Large intestine (tissue), 12 donors: ENCODE data around the gene CACNA1D. TPM values are rescaled to one million over a fixed set of nuclear protein-coding genes. Genes with fewer than 3 reads are reported as not detected.
"Not testable (repeated sequence)": the region's sequence is repeated elsewhere in the genome, so short reads cannot be mapped to it uniquely, and the experiment has no call there.

ENCODE experiments used
- DNase-seq, 2 donors: peaks; one replicate each; pipeline versions ENCODE4 v3.0.0 to v3.0.0-alpha.2; 2013
- H3K27ac ChIP-seq: one replicate; pipeline ENCODE4 v1.5.1; 2013; ENCODE audit warnings: low read length
- H3K27me3 ChIP-seq: 2 replicates; pipeline ENCODE4 v1.6.1; 2013; ENCODE audit warnings: low read length; ENCODE audit not compliant: control insufficient read depth, insufficient read depth
- H3K36me3 ChIP-seq: 2 replicates; pipeline ENCODE4 v1.6.1; 2013; ENCODE audit warnings: low read length; ENCODE audit not compliant: control insufficient read depth, insufficient read depth
- H3K4me1 ChIP-seq: one replicate; pipeline ENCODE4 v1.6.1; 2013; ENCODE audit warnings: low read length; ENCODE audit not compliant: control insufficient read depth, insufficient read depth
- H3K4me3 ChIP-seq: one replicate; pipeline ENCODE4 v1.5.1; 2013; ENCODE audit warnings: low read length
- H3K9me3 ChIP-seq: one replicate; pipeline ENCODE4 v1.6.1; 2013; ENCODE audit warnings: mild to moderate bottlenecking, low read depth, low read length, moderate library complexity; ENCODE audit not compliant: control insufficient read depth
- WGBS: methylation state at CpG from one replicate; pipeline ENCODE4 v1.1.5; 2013; ENCODE audit warnings: low lambda C conversion rate; ENCODE audit not compliant: insufficient coverage; 5-methylcytosine and 5-hydroxymethylcytosine counted together
- long read RNA-seq, 11 donors: transcript quantifications; one replicate each; lab custom pipeline, GENCODE V29; 2026
- polyA plus RNA-seq: library from polyadenylated mRNA; unstranded; fragments of 120-200 nt; gene quantifications from one replicate; pipeline ENCODE4 v1.2.1, GENCODE V29; 2013

The CACNA1D gene
- 58.2 TPM for polyA plus RNA-seq
- long read RNA-seq, donor 1, partial matches to known transcripts: 7 of 10 reads
- long read RNA-seq, donor 1, other reads (novel, unspliced or antisense): 0 of 10 reads
- long read RNA-seq, donor 2, partial matches to known transcripts: 0 of 2 reads
- long read RNA-seq, donor 2, other reads (novel, unspliced or antisense): 0 of 2 reads
- long read RNA-seq, donor 3: 0 reads
- long read RNA-seq, donor 4: 0 reads
- long read RNA-seq, donor 5, partial matches to known transcripts: 13 of 19 reads
- long read RNA-seq, donor 5, other reads (novel, unspliced or antisense): 5 of 19 reads
- long read RNA-seq, donor 6, partial matches to known transcripts: 0 of 1 reads
- long read RNA-seq, donor 6, other reads (novel, unspliced or antisense): 0 of 1 reads
- long read RNA-seq, donor 7, partial matches to known transcripts: 0 of 2 reads
- long read RNA-seq, donor 7, other reads (novel, unspliced or antisense): 0 of 2 reads
- long read RNA-seq, donor 8, partial matches to known transcripts: 25 of 31 reads
- long read RNA-seq, donor 8, other reads (novel, unspliced or antisense): 5 of 31 reads
- long read RNA-seq, donor 9, partial matches to known transcripts: 0 of 1 reads
- long read RNA-seq, donor 9, other reads (novel, unspliced or antisense): 0 of 1 reads
- long read RNA-seq, donor 10, partial matches to known transcripts: 0 of 1 reads
- long read RNA-seq, donor 10, other reads (novel, unspliced or antisense): 0 of 1 reads
- long read RNA-seq, donor 11, partial matches to known transcripts: 0 of 2 reads
- long read RNA-seq, donor 11, other reads (novel, unspliced or antisense): 0 of 2 reads

- Histone ChIP-seq H3K9me3 (no peaks in the 10 kb centered on the region), H3K36me3 (peaks cover 7% of the 10 kb centered on the region), H3K27me3 (peaks cover 14% of the 10 kb centered on the region), H3K4me1 (peaks cover 63% of the 10 kb centered on the region), H3K27ac (peak within 1 kb of the TSS; percentile 90), H3K4me3 (peak within 1 kb of the TSS; percentile 75)
- DNase-seq: peak; percentile 74 to 93
- WGBS: no CpG with 5 or more reads among the region's 122 CpGs
Measured at GRCh38 chr3:53493963-53494791, at the start of gene CACNA1D. Gene CACNA1D, plus strand, starts transcription at chr3:53494611. Its CDS starts 556 bp downstream, at chr3:53495167.

DNA sequence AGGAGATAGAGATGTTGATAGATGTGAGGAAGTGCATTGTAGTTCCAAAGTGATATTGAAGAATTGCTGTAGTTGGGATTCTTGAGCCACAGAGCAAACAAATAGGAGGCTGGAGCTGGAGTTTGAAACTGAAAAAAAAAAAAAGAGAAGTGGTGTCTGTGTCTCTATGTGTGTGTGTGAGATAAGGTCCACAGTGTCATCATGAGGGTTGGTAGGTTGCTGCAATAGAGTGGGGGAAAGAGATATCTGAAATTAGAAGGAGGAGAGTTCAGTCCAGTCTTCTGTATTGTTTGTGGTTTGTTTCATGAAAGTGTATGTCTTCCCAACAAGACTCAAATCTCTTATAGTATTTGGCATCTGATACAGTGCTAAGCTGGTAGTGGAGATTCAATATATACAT, 37.3 kb upstream of the CACNA1D start:
- Histone ChIP-seq H3K4me3 (no peak overlapping the region), H3K27me3 (no peaks in the 10 kb centered on the region), H3K36me3 (no peaks in the 10 kb centered on the region), H3K4me1 (peaks cover 5% of the 10 kb centered on the region), H3K27ac (no peak overlapping the region), H3K9me3 (no peaks in the 10 kb centered on the region)
- DNase-seq: peak; percentile 15 to 33

DNA sequence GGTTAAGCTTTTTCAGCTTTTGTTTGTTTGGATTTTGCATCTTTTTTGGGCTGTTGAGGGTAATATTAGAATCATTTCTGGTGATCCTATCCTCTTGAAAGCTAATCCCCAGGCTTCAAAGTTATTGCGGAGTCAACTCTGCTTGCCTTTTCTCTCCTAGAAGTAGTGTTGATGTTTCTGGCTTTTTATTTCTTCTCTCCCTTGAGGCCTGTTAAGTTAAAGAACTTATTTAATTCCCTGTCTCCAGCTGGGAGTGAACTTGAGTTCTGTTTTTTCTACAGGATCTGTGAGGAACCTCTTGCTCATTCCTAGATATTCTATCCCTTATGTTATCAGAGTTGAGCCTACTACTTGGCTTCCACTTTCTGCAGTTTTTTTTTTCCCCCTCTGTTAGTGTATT, 34.1 kb upstream of the CACNA1D start:
- H3K4me3 ChIP-seq: no peak overlapping the region
- DNase-seq: no peak
- 100% methylated on average over 1 of the region's 1 CpG for WGBS
- no peaks in the 10 kb centered on the region for H3K27me3 ChIP-seq
- H3K4me1 ChIP-seq: peaks cover 10% of the 10 kb centered on the region
- no peak overlapping the region for H3K27ac ChIP-seq
- no peaks in the 10 kb centered on the region for H3K36me3 ChIP-seq
- H3K9me3 ChIP-seq: no peaks in the 10 kb centered on the region

- Histone ChIP-seq H3K4me3 (no peak overlapping the region), H3K27ac (no peak overlapping the region), H3K27me3 (no peaks in the 10 kb centered on the region), H3K9me3 (no peaks in the 10 kb centered on the region), H3K36me3 (no peaks in the 10 kb centered on the region), H3K4me1 (peaks cover 10% of the 10 kb centered on the region)
- WGBS: no CpG with 5 or more reads among the region's 3 CpGs
- peak in 1 of 2 donors; percentile 24 for DNase-seq
Measured at GRCh38 chr3:53464424-53464823, 30.0 kb upstream of the CACNA1D start.

GRCh38 chr3:53469758-53470157, 24.7 kb upstream of the CACNA1D start:
- not testable (repeated sequence) for H3K4me1 ChIP-seq, H3K4me3 ChIP-seq, H3K9me3 ChIP-seq, H3K27me3 ChIP-seq, DNase-seq, H3K27ac ChIP-seq, H3K36me3 ChIP-seq
- no CpG with 5 or more reads among the region's 7 CpGs for WGBS

DNA sequence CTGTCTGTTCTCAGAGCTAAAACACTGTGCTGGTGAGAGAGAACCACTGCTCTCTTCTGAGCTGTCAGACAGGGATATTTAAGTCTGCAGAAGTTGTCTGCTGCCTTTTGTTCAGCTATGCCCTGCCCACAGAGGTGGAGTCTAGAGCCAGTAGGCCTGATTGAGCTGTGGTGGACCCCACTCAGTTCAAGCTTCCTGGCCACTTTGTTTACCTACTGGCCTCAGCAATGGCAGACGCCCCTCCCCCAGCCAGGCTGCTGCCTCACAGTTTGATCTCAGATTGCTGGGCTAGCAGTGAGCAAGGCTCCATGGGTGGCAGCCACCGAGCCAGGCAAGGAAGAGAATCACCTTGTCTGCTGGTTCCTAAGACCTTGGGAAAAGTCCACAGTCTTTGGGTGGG, 21.0 kb upstream of the CACNA1D start:
- Histone ChIP-seq H3K4me3 (no peak overlapping the region), H3K4me1 (peaks cover 9% of the 10 kb centered on the region), H3K27ac (no peak overlapping the region), H3K27me3 (no peaks in the 10 kb centered on the region), H3K9me3 (no peaks in the 10 kb centered on the region), H3K36me3 (no peaks in the 10 kb centered on the region)
- DNase-seq: no peak
- no CpG with 5 or more reads among the region's 2 CpGs for WGBS

GRCh38 chr3:53476372-53476771, 18.0 kb upstream of the CACNA1D start:
- H3K27me3 ChIP-seq, H3K9me3 ChIP-seq, DNase-seq, H3K27ac ChIP-seq, H3K4me3 ChIP-seq, H3K36me3 ChIP-seq: not testable (repeated sequence)
- peaks cover 31% of the 10 kb centered on the region for H3K4me1 ChIP-seq
- no CpG with 5 or more reads among the region's 3 CpGs for WGBS

- H3K36me3 ChIP-seq, H3K9me3 ChIP-seq, H3K27me3 ChIP-seq, DNase-seq, H3K4me3 ChIP-seq: not testable (repeated sequence)
- H3K4me1 ChIP-seq: peaks cover 41% of the 10 kb centered on the region
- WGBS: no CpG with 5 or more reads among the region's 1 CpG
- peak overlapping the region; percentile 83 for H3K27ac ChIP-seq
Measured at GRCh38 chr3:53477689-53478088, 16.7 kb upstream of the CACNA1D start.

- WGBS: no CpG with 5 or more reads among the region's 1 CpG
- DNase-seq: peak; percentile 85 to 93
- peak overlapping the region; percentile 83 for H3K27ac ChIP-seq
Measured at GRCh38 chr3:53478166-53478830, 16.1 kb upstream of the CACNA1D start.

More at GRCh38 chr3:53478166-53478830, 16.1 kb upstream of the CACNA1D start:
- Histone ChIP-seq H3K36me3 (no peaks in the 10 kb centered on the region), H3K27me3 (no peaks in the 10 kb centered on the region), H3K4me1 (peaks cover 41% of the 10 kb centered on the region), H3K4me3 (no peak overlapping the region), H3K9me3 (no peaks in the 10 kb centered on the region)
